T-cell (primary cell): Measurements from ENCODE around the gene KDM4B. TPM values are rescaled to one million over a fixed set of nuclear protein-coding genes. Genes with fewer than 3 reads are reported as not detected.

Source experiments
- ATAC-seq, 4 experiments: fragments of 200-7000 bp in 3 of 4; fragments of 150-1000 bp in 1 of 4; cut with Tn5 transposase; replicated peaks in 1 of 4; 1 replicate in 3 of 4; 2 replicates in 1 of 4; pipeline ENCODE4 v1.10.0; 2021; ENCODE audit warnings: moderate library complexity in 3 of 4, mild to moderate bottlenecking in 2 of 4, moderate number of reproducible peaks in 1 of 4
- CTCF ChIA-PET, 2 donors: fragments of 300-600 bp; sonication (Branson Sonifier 250); formaldehyde crosslinking; loops; one replicate each; lab custom pipeline; 2022; ENCODE audit warnings: antibody characterized with exemption in 2 of 2; lab: Charles Lee
- POLR2A ChIA-PET, 2 donors: fragments of 300-600 bp; sonication (Branson Sonifier 250); formaldehyde crosslinking; loops; one replicate each; lab custom pipeline; 2022; ENCODE audit warnings: antibody characterized with exemption in 2 of 2; lab: Charles Lee
- DNase-seq, 35 experiments: peaks; one replicate each; pipeline versions ENCODE4 v3.0.0 to v3.0.0-alpha.2; 2013 to 2023
- H3K27ac ChIP-seq: one replicate; pipeline ENCODE4 v1.5.1; 2013; ENCODE audit warnings: low read length
- H3K27me3 ChIP-seq, 2 experiments: replicated peaks in 1 of 2; 1 replicate in 1 of 2; 2 replicates in 1 of 2; pipeline versions ENCODE4 v1.6.1 to v1.7.0; 2013; ENCODE audit warnings: low read length in 1 of 2, mixed read lengths in 1 of 2; ENCODE audit not compliant: control insufficient read depth in 2 of 2, insufficient read depth in 2 of 2; ENCODE audit errors: extremely low read depth in 1 of 2
- H3K36me3 ChIP-seq, 2 donors: 1 replicate in 1 of 2; 2 replicates in 1 of 2; pipeline versions ENCODE4 v1.6.1 to v1.7.0; 2013; ENCODE audit warnings: low read length in 1 of 2; ENCODE audit not compliant: control insufficient read depth in 2 of 2, insufficient read depth in 1 of 2; ENCODE audit errors: extremely low read depth in 1 of 2
- H3K4me1 ChIP-seq, 2 experiments: 1 replicate in 1 of 2; 2 replicates in 1 of 2; pipeline versions ENCODE4 v1.6.1 to v1.7.0; 2013; ENCODE audit warnings: low read length in 2 of 2, mixed read lengths in 1 of 2; ENCODE audit not compliant: insufficient read depth in 2 of 2, control insufficient read depth in 1 of 2; ENCODE audit errors: extremely low read depth in 1 of 2
- H3K4me3 ChIP-seq, 2 donors: 1 replicate in 1 of 2; 2 replicates in 1 of 2; pipeline versions ENCODE4 v1.5.1 to v1.7.0; 2013; ENCODE audit warnings: mild to moderate bottlenecking in 2 of 2, low read length in 1 of 2, moderate library complexity in 1 of 2; ENCODE audit not compliant: control insufficient read depth in 1 of 2; ENCODE audit errors: extremely low read depth in 1 of 2
- H3K9me3 ChIP-seq: 2 replicates; pipeline ENCODE4 v1.7.0; 2013
- H3K27ac Mint-ChIP-seq, 2 donors: one replicate each; pipeline ENCODE4 v1.8.0; 2020 to 2021; ENCODE audit warnings: mild to moderate bottlenecking in 2 of 2, mixed read lengths in 2 of 2
- H3K27me3 Mint-ChIP-seq, 2 donors: one replicate each; pipeline ENCODE4 v1.8.0; 2021 to 2022; ENCODE audit warnings: mixed read lengths in 2 of 2
- H3K36me3 Mint-ChIP-seq: one replicate; pipeline ENCODE4 v1.8.0; 2021; ENCODE audit warnings: mixed read lengths
- H3K4me1 Mint-ChIP-seq, 3 donors: one replicate each; pipeline ENCODE4 v1.8.0; 2020 to 2022; ENCODE audit warnings: mixed read lengths in 3 of 3, mild to moderate bottlenecking in 1 of 3
- H3K4me3 Mint-ChIP-seq, 3 donors: one replicate each; pipeline ENCODE4 v1.8.0; 2020 to 2022; ENCODE audit warnings: mild to moderate bottlenecking in 3 of 3, mixed read lengths in 3 of 3, moderate library complexity in 3 of 3
- H3K9me3 Mint-ChIP-seq, 3 donors: one replicate each; pipeline ENCODE4 v1.8.0; 2020 to 2022; ENCODE audit warnings: mixed read lengths in 3 of 3
- WGBS: methylation state at CpG from one replicate; pipeline ENCODE4 v1.1.5; 2013; ENCODE audit warnings: missing lambda C conversion rate; ENCODE audit not compliant: insufficient coverage; 5-methylcytosine and 5-hydroxymethylcytosine counted together
- total RNA-seq, 35 experiments: library from RNA in 6 of 35; stranded (reverse) in 6 of 35; fragments of 120-200 nt in 1 of 35; gene quantifications; one replicate each; pipeline versions ENCODE4 v1.2.1 to v1.2.4 and lab custom pipeline; 2013 to 2026

Gene KDM4B
- total RNA-seq, 5 donors from 2014 or later (not counting 1 experiment from before 2014, with no cell fraction given), result 44.6 to 59.2 (median 47.8) TPM

GRCh38 chr19:4991538-4991937 lies 22.6 kb downstream of the KDM4B start:
- ChIA-PET CTCF (no interaction called here), POLR2A (no interaction called here)
- no peak overlapping the region for H3K27ac Mint-ChIP-seq
- peaks cover 0 to 15% (median 0%) of the 10 kb centered on the region in 3 donors for H3K9me3 Mint-ChIP-seq
- H3K4me1 ChIP-seq, result peaks cover 0 to 10% of the 10 kb centered on the region in 2 experiments
- no peaks in the 10 kb centered on the region for H3K36me3 ChIP-seq
- H3K27me3 ChIP-seq, result no peaks in the 10 kb centered on the region
- no peaks in the 10 kb centered on the region for H3K27me3 Mint-ChIP-seq
- peaks cover 33% of the 10 kb centered on the region for H3K36me3 Mint-ChIP-seq
- H3K4me1 Mint-ChIP-seq, result peaks cover 22 to 38% (median 30%) of the 10 kb centered on the region in 3 donors
- DNase-seq (no peak), ATAC-seq (no peak)
- no peaks in the 10 kb centered on the region for H3K9me3 ChIP-seq
- no peak overlapping the region for H3K4me3 Mint-ChIP-seq
- H3K4me3 ChIP-seq, result no peak overlapping the region
- WGBS, result 97% methylated on average over 3 of the region's 9 CpGs
- H3K27ac ChIP-seq, result no peak overlapping the region

DNA sequence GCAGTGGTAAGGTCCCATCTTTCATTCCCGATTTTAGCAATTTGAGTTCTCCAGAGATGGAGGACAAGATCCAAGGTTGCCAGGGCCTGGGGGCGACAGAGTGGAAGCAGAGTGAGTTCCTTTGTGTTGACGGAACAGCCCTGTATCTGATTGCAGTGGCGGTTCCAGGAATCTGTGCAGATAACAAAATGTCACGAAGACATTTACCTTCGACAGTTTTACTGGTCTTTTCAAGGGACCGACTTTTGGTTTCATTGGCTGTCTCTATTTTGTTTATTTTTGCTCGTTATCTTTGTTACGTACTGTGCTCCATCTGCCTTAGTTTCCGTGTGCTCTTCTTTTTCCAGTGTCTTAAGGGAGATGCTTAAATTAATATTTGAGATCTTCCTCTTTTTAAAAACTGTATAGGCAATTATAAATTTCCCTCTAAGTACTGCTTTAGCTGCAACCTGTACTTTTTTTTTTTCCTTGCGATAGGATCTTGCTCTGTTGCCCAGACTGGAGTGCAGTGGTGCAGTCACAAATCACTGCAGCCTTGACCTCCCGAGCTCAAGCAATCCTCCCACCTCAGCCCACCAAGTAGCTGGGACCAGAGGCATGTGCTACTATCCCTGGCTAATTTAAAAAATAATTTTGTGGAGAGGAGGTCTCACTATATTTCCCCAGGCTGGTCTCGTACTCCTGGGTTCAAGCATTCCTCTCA lies 23.2 kb downstream of the KDM4B start:
- ATAC-seq, result no peak
- H3K27ac Mint-ChIP-seq, result no peak overlapping the region
- peaks cover 0 to 15% (median 0%) of the 10 kb centered on the region in 3 donors for H3K9me3 Mint-ChIP-seq
- peaks cover 36% of the 10 kb centered on the region for H3K36me3 Mint-ChIP-seq
- Histone ChIP-seq H3K27me3 (no peaks in the 10 kb centered on the region), H3K9me3 (no peaks in the 10 kb centered on the region), H3K4me1 (peaks cover 0 to 9% of the 10 kb centered on the region in 2 experiments), H3K27ac (no peak overlapping the region), H3K4me3 (no peak overlapping the region), H3K36me3 (no peaks in the 10 kb centered on the region)
- no peaks in the 10 kb centered on the region for H3K27me3 Mint-ChIP-seq
- ChIA-PET CTCF (no interaction called here), POLR2A (no interaction called here)
- DNase-seq, result no peak
- H3K4me3 Mint-ChIP-seq, result no peak overlapping the region
- H3K4me1 Mint-ChIP-seq, result peaks cover 20 to 35% (median 30%) of the 10 kb centered on the region in 3 donors
- WGBS, result 91% methylated on average over 8 of the region's 13 CpGs

DNA sequence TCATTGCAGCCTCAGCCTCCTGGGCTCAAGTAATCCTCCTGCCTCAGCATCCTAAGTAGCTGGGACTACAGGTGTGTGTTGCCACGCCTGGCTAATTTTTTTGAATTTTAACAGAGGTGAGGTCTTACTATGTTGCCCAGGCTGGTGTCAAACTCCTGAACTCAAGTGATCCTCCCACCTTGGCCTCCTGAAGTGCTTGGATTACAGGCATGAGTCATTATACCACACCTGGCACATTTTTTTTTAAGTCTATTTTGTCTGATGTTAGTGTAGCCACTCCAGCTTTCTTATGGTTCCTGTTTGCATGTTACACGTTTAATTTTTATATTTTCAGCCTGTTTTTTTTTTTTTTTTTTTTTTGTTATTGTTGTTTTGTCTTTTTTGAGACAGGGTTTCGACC lies 24.8 kb downstream of the KDM4B start:
- Mint-ChIP-seq H3K27ac (no peak overlapping the region), H3K4me1 (peaks cover 15 to 24% (median 21%) of the 10 kb centered on the region in 3 donors), H3K9me3 (peaks cover 0 to 15% (median 0%) of the 10 kb centered on the region in 3 donors), H3K27me3 (no peaks in the 10 kb centered on the region), H3K36me3 (peaks cover 41% of the 10 kb centered on the region), H3K4me3 (no peak overlapping the region)
- Histone ChIP-seq H3K4me3 (no peak overlapping the region), H3K36me3 (no peaks in the 10 kb centered on the region), H3K27me3 (no peaks in the 10 kb centered on the region), H3K27ac (no peak overlapping the region), H3K4me1 (no peaks in the 10 kb centered on the region), H3K9me3 (no peaks in the 10 kb centered on the region)
- ChIA-PET CTCF (interaction anchor here (0.6 to 0.7 kb wide), 2 partner anchors 15 to 982 kb away, joined by 4 to 5 read pairs; no protein-coding TSS in a partner anchor), POLR2A (no interaction called here)
- 100% methylated on average over 1 of the region's 3 CpGs for WGBS
- ATAC-seq, result no peak
- no peak for DNase-seq

DNA sequence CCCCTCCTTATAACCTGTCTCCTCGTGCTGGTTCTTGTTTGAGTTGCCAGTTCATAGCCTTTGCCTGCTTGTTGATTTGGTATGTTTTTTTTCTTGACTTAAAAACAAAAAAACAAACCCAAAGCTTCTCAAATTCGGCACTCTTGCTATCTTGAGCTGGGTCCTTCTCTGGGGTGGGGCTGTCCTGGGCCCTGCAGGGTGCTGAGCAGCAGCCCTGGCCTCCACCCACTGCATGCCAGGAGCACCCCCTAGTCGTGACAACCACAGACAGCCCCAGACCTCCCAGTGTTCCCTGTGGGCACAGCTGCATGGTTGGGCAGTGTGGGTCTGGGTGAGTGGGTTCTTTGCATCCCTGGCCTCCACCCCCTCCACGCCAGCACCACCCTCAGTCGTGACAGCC lies 27.8 kb downstream of the KDM4B start:
- Mint-ChIP-seq H3K4me3 (no peak overlapping the region), H3K4me1 (peaks cover 13 to 25% (median 24%) of the 10 kb centered on the region in 3 donors), H3K9me3 (peaks cover 0 to 13% (median 0%) of the 10 kb centered on the region in 3 donors), H3K27ac (no peak overlapping the region), H3K27me3 (no peaks in the 10 kb centered on the region), H3K36me3 (peaks cover 38% of the 10 kb centered on the region)
- no peak overlapping the region for H3K4me3 ChIP-seq
- ATAC-seq, result no peak
- no peaks in the 10 kb centered on the region for H3K9me3 ChIP-seq
- H3K27ac ChIP-seq, result no peak overlapping the region
- POLR2A ChIA-PET, result no interaction called here
- H3K4me1 ChIP-seq, result peaks cover 0 to 3% of the 10 kb centered on the region in 2 experiments
- WGBS, result 75% methylated on average over 1 of the region's 5 CpGs
- CTCF ChIA-PET, result no interaction called here
- DNase-seq, result no peak
- no peaks in the 10 kb centered on the region for H3K36me3 ChIP-seq
- no peaks in the 10 kb centered on the region for H3K27me3 ChIP-seq

DNA sequence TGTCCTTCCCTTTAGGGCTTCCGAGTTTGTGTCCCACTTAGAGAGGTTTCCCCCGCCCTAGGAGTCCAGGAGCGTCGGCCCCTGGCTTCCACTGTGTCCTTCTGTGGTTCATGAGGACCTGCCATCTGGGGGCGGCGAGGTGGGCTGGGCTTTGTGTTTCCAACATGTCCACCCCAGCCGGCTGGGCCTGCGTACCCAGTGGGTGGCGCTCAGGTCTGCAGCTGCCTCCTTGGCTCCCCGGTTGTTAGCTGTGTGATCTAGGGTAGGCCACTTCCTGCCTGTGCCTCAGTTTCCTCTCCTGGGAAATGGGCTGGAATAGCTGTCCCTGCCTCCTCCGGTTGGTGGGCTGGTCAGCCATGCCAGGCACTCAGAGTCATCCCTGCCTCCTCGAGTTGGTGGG lies 28.4 kb downstream of the KDM4B start:
- no peak for ATAC-seq
- Mint-ChIP-seq H3K4me1 (peaks cover 14 to 25% (median 25%) of the 10 kb centered on the region in 3 donors), H3K4me3 (no peak overlapping the region), H3K36me3 (peaks cover 32% of the 10 kb centered on the region), H3K27me3 (no peaks in the 10 kb centered on the region), H3K27ac (no peak overlapping the region), H3K9me3 (peaks cover 0 to 7% (median 0%) of the 10 kb centered on the region in 3 donors)
- Histone ChIP-seq H3K9me3 (no peaks in the 10 kb centered on the region), H3K4me3 (no peak overlapping the region), H3K4me1 (peaks cover 0 to 3% of the 10 kb centered on the region in 2 experiments), H3K36me3 (no peaks in the 10 kb centered on the region), H3K27me3 (no peaks in the 10 kb centered on the region), H3K27ac (no peak overlapping the region)
- ChIA-PET POLR2A (no interaction called here), CTCF (no interaction called here)
- no peak for DNase-seq
- WGBS, result 94% methylated on average over 12 of the region's 12 CpGs

DNA sequence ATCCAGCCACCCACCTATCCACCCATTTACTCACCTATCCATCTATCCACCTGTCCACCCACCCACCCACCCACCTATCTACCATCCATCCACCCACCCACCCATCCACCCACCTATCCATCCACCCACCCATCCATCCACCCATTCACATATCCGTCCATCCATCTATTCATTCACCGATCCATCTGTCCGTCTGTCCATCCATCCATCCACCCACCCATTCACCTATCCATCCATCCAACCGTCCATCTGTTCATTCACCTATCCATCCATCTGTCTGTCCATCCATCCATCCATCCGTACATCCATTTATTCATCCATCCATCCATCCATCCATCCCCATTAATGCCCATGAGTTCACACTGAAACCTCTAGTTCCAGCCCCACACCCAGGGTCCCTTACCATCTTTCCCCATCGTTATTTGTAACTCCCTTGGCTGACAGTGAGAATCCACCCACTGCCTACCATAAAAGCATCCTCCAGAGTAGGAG lies 31.3 kb downstream of the KDM4B start:
- H3K9me3 Mint-ChIP-seq, result no peaks in the 10 kb centered on the region
- no peaks in the 10 kb centered on the region for H3K27me3 Mint-ChIP-seq
- no peaks in the 10 kb centered on the region for H3K27me3 ChIP-seq
- no peaks in the 10 kb centered on the region for H3K36me3 ChIP-seq
- H3K4me1 ChIP-seq, result peaks cover 0 to 3% of the 10 kb centered on the region in 2 experiments
- ATAC-seq, result no peak
- peaks cover 16 to 22% (median 21%) of the 10 kb centered on the region in 3 donors for H3K4me1 Mint-ChIP-seq
- no peak overlapping the region for H3K4me3 Mint-ChIP-seq
- no peak overlapping the region for H3K4me3 ChIP-seq
- no peak for DNase-seq
- H3K27ac Mint-ChIP-seq, result no peak overlapping the region
- POLR2A ChIA-PET, result interaction anchor here in 1 of 2 donors (0.6 kb wide), 1 partner anchor 165 kb away, joined by 3 read pairs; no protein-coding TSS in a partner anchor
- no peaks in the 10 kb centered on the region for H3K9me3 ChIP-seq
- 97% methylated on average over 6 of the region's 6 CpGs for WGBS
- H3K27ac ChIP-seq, result no peak overlapping the region
- H3K36me3 Mint-ChIP-seq, result peaks cover 19% of the 10 kb centered on the region
- CTCF ChIA-PET, result interaction anchor here in 1 of 2 donors (0.6 kb wide), 1 partner anchor 31 kb away, joined by 3 read pairs; no protein-coding TSS in a partner anchor
